Endothelial cell of umbilical vein (primary cell): ENCODE measurements around the gene C1orf105. TPM values are rescaled to one million over a fixed set of nuclear protein-coding genes. Genes with fewer than 3 reads are reported as not detected.

Source experiments
- BruUV-seq: library from RNA; stranded (reverse); fragments of 400-500 nt; replicated peaks from 2 replicates; lab custom pipeline; 2021; lab: Mats Ljungman, UMichigan
- CTCF ChIA-PET: fragments of 300-600, 350-600 bp; sonication (Branson Sonifier 250); formaldehyde crosslinking; loops from one replicate; lab custom pipeline; 2021; ENCODE audit warnings: antibody characterized with exemption, inconsistent platforms; lab: Charles Lee
- POLR2A ChIA-PET: fragments of 300-600, 350-600 bp; sonication (Branson Sonifier 250); formaldehyde crosslinking; loops from one replicate; lab custom pipeline; 2021; ENCODE audit warnings: antibody characterized with exemption, inconsistent platforms; lab: Charles Lee
- DNase-seq: peaks from one replicate; pipeline ENCODE4 v3.0.0-alpha.2; 2011; ENCODE audit warnings: low read depth, low spot score
- FAIRE-seq: peaks from 2 replicates; lab custom pipeline; 2011; peaks lifted over from hg19 to GRCh38; lab: Jason Lieb, UNC
- H2AFZ ChIP-seq: 2 replicates; pipeline ENCODE4 v1.6.0; 2012; ENCODE audit warnings: low read depth, low read length, control low read depth, inconsistent platforms
- H3K27ac ChIP-seq: 2 replicates; pipeline ENCODE4 v1.5.1; 2011; ENCODE audit warnings: low read depth, mild to moderate bottlenecking, control low read depth, low read length, moderate library complexity; ENCODE audit not compliant: insufficient read depth
- H3K27me3 ChIP-seq, 2 experiments: 2 replicates each; pipeline versions ENCODE4 v1.6.0 to v1.6.1; 2011; ENCODE audit warnings: low read length in 2 of 2, mixed read lengths in 1 of 2; ENCODE audit not compliant: control insufficient read depth in 2 of 2, insufficient read depth in 2 of 2
- H3K36me3 ChIP-seq, 2 experiments: 2 replicates in 1 of 2; 3 replicates in 1 of 2; pipeline ENCODE4 v1.5.1; 2011; ENCODE audit warnings: low read length in 2 of 2, mild to moderate bottlenecking in 1 of 2, moderate library complexity in 1 of 2; ENCODE audit not compliant: control insufficient read depth in 2 of 2, insufficient read depth in 2 of 2; ENCODE audit errors: extremely low read depth in 1 of 2
- H3K4me1 ChIP-seq: 3 replicates; pipeline ENCODE4 v1.5.1; 2011; ENCODE audit warnings: mild to moderate bottlenecking, low read length; ENCODE audit not compliant: control insufficient read depth, insufficient read depth; ENCODE audit errors: extremely low read depth
- H3K4me2 ChIP-seq: 2 replicates; pipeline ENCODE4 v1.6.1; 2011; ENCODE audit warnings: low read length, control low read depth, mixed read lengths; ENCODE audit not compliant: insufficient read depth
- H3K4me3 ChIP-seq, 3 experiments: fragments of 200-600 bp in 1 of 3; sonication (generic), shearing (Covaris generic) in 1 of 3; replicated peaks in 1 of 3; 2 replicates each; pipeline ENCODE4 v1.5.1; 2011 to 2016; ENCODE audit warnings: control low read depth in 3 of 3, low read length in 3 of 3, mild to moderate bottlenecking in 2 of 3, inconsistent platforms in 1 of 3, low read depth in 1 of 3, moderate library complexity in 1 of 3; ENCODE audit not compliant: insufficient read depth in 1 of 3
- H3K79me2 ChIP-seq: 2 replicates; pipeline ENCODE4 v1.6.0; 2012; ENCODE audit warnings: low read length, inconsistent platforms; ENCODE audit not compliant: control insufficient read depth, insufficient read depth
- H3K9ac ChIP-seq: replicated peaks from 2 replicates; pipeline ENCODE3; 2011; ENCODE audit warnings: low read length, control low read depth; ENCODE audit not compliant: insufficient read depth; ENCODE audit errors: extremely low read depth
- H3K9me1 ChIP-seq: replicated peaks from 3 replicates; pipeline ENCODE4 v1.6.0; 2011; ENCODE audit warnings: mild to moderate bottlenecking, low read length; ENCODE audit not compliant: control insufficient read depth, insufficient read depth; ENCODE audit errors: extremely low read depth
- H3K9me3 ChIP-seq: replicated peaks from 2 replicates; pipeline ENCODE4 v1.5.1; 2012; ENCODE audit warnings: low read length, inconsistent platforms; ENCODE audit not compliant: control insufficient read depth, insufficient read depth
- H4K20me1 ChIP-seq: replicated peaks from 2 replicates; pipeline ENCODE3; 2011; ENCODE audit warnings: mild to moderate bottlenecking, low read length; ENCODE audit not compliant: control insufficient read depth, insufficient read depth; ENCODE audit errors: extremely low read depth
- CTCF ChIP-seq, 2 donors: IDR thresholded peaks; 1 replicate in 1 of 2; 2 replicates in 1 of 2; pipeline ENCODE4 v1.5.1; 2011; ENCODE audit warnings: low read length in 2 of 2, mild to moderate bottlenecking in 2 of 2, moderate library complexity in 2 of 2, control low read depth in 1 of 2, inconsistent platforms in 1 of 2, low read depth in 1 of 2; ENCODE audit not compliant: insufficient read depth in 1 of 2; ENCODE audit errors: extremely low read depth in 1 of 2
- EZH2 ChIP-seq: IDR thresholded peaks from 2 replicates; pipeline ENCODE4 v1.6.1; 2012; ENCODE audit warnings: borderline replicate concordance, low read depth, mild to moderate bottlenecking, moderate library complexity, low read length, inconsistent platforms; ENCODE audit not compliant: severe bottlenecking
- FOS ChIP-seq: IDR thresholded peaks from 2 replicates; pipeline ENCODE4 v1.6.1; 2011; ENCODE audit warnings: mild to moderate bottlenecking, low read length, moderate library complexity, borderline replicate concordance; ENCODE audit not compliant: insufficient read depth
- GATA2 ChIP-seq: IDR thresholded peaks from 2 replicates; pipeline ENCODE4 v1.7.0; 2011; ENCODE audit warnings: low read depth, mild to moderate bottlenecking, moderate library complexity, mixed read lengths, low read length; ENCODE audit not compliant: insufficient read length, insufficient read depth
- JUN ChIP-seq: IDR thresholded peaks from 2 replicates; pipeline ENCODE4 v1.6.1; 2011; ENCODE audit warnings: borderline replicate concordance, low read depth; ENCODE audit not compliant: insufficient read length, insufficient read depth
- MAX ChIP-seq: IDR thresholded peaks from 2 replicates; pipeline ENCODE4 v1.6.1; 2011; ENCODE audit not compliant: insufficient read depth, insufficient read length
- MYC ChIP-seq: IDR thresholded peaks from one replicate; pipeline ENCODE4 v1.6.1; 2011; ENCODE audit warnings: mild to moderate bottlenecking, low read depth, low read length
- POLR2A ChIP-seq: IDR thresholded peaks from 2 replicates; pipeline ENCODE4 v1.6.1; 2012; ENCODE audit warnings: low read depth, mild to moderate bottlenecking, control low read depth, low read length
- POLR2AphosphoS5 ChIP-seq: IDR thresholded peaks from 2 replicates; pipeline ENCODE4 v1.6.1; 2012; ENCODE audit warnings: low read depth, mild to moderate bottlenecking, control low read depth, low read length, moderate library complexity; ENCODE audit not compliant: insufficient read depth
- dilution Hi-C: fragments of 300-500 bp; cut with MboI; formaldehyde crosslinking; loops from one replicate; pipeline ENCODE4 v1.15.0; 2019; ENCODE audit warnings: low sequenced_read_pairs; ENCODE audit not compliant: extremely low pct_ligation_motif_present
- intact Hi-C: fragments of 100-400 bp; cut with micrococcal nuclease; formaldehyde crosslinking; loops from one replicate; pipeline ENCODE4 v1.10.0; 2022
- polyA plus RNA-seq, 4 experiments: library from polyadenylated mRNA; depleted of rRNA in 3 of 4; stranded (reverse) in 3 of 4; unstranded in 1 of 4; fragments of >200 nt; gene quantifications; 2 replicates each; pipeline versions ENCODE4 v1.2.1 to v1.2.3, GENCODE V29; 2011 to 2012; ENCODE audit warnings: missing spikeins in 1 of 4
- total RNA-seq: library from RNA; stranded (reverse); gene quantifications from 2 replicates; pipeline ENCODE4 v1.2.3, GENCODE V29; 2021

C1orf105 gene
- total and polyA plus RNA-seq, 2 donors (not counting 3 experiments of a cell fraction or from before 2014, with no cell fraction given): not detected

- no peak for FAIRE-seq
- Histone ChIP-seq H3K9me3 (no peaks in the 10 kb centered on the region), H3K4me1 (peaks cover 5% of the 10 kb centered on the region), H3K4me3 (no peak overlapping the region), H3K4me2 (no peak overlapping the region), H2AFZ (no peak overlapping the region), H3K36me3 (no peaks in the 10 kb centered on the region), H4K20me1 (no peaks in the 10 kb centered on the region), H3K79me2 (no peaks in the 10 kb centered on the region), H3K9ac (no peak overlapping the region), H3K27me3 (no peaks in the 10 kb centered on the region), H3K9me1 (no peaks in the 10 kb centered on the region), H3K27ac (no peak overlapping the region)
- CTCF ChIA-PET: interaction anchor here (1.6 to 6.1 kb wide), 3 partner anchors 12 to 402 kb away, joined by 3 to 73 read pairs (median 8); no protein-coding TSS in a partner anchor
- dilution Hi-C loops (loop anchor here (25.0 kb wide), 1 partner anchor 392 kb away; no protein-coding TSS in a partner anchor), intact Hi-C loops (no loop called here)
- BruUV-seq: no TSS peak
- DNase-seq: no peak
- POLR2A ChIA-PET: no interaction called here
- TF ChIP-seq EZH2: no peak
- TF ChIP-seq MYC: no peak
- TF ChIP-seq MAX: no peak
- TF ChIP-seq FOS: no peak
- no peak for TF ChIP-seq GATA2
- no peak for TF ChIP-seq CTCF (IDR thresholded peaks at IDR 0.05; ENCODE audit: extremely low read depth in 1 of 2, insufficient read depth in 1 of 2, low read depth in 1 of 2, low read length in 2 of 2)
- TF ChIP-seq POLR2A: no peak
- no peak for TF ChIP-seq POLR2AphosphoS5
- no peak for TF ChIP-seq JUN
Measured at GRCh38 chr1:172404121-172404520, 16.4 kb upstream of the C1orf105 start.
